ENCODE data around the gene SUMO3. TPM values are rescaled to one million over a fixed set of nuclear protein-coding genes. Genes with fewer than 3 reads are reported as not detected.

SUMO3 gene
- polyA plus RNA-seq, 1 of the 3 experiments (the other 2 are of a cell fraction) = 125 TPM

- Histone ChIP-seq H3K36me3 (replicated peaks in 1 of 2; ENCODE audit: control insufficient read depth in 1 of 2, insufficient read depth in 2 of 2, low read length in 1 of 2) (peaks cover 30 to 46% of the 10 kb centered on the region in 2 experiments), H3K9ac (no peak overlapping the region), H3K79me2 (ENCODE audit: insufficient read depth) (peaks cover 42% of the 10 kb centered on the region), H3K4me2 (no peak overlapping the region), H3K27ac (ENCODE audit: low read depth in 2 of 2, low read length in 1 of 2) (peak overlapping the region in 1 of 2 experiments; percentile 81; a peak in 2 of 4 replicates), H3K9me2 (no peaks in the 10 kb centered on the region), H4K20me1 (ENCODE audit: insufficient read depth) (peaks cover 9% of the 10 kb centered on the region), H3K27me3 (ENCODE audit: insufficient read depth) (no peaks in the 10 kb centered on the region), H3K4me1 (ENCODE audit: control insufficient read depth in 1 of 2, insufficient read depth in 2 of 2, low read depth in 1 of 2, low read length in 1 of 2) (peaks cover 0 to 33% of the 10 kb centered on the region in 2 experiments; a peak in 2 of 4 replicates), H3K9me3 (no peaks in the 10 kb centered on the region), H2AFZ (ENCODE audit: low read depth) (no peak overlapping the region), H3F3A (replicated peaks; ENCODE audit: insufficient read depth) (peaks cover 11% of the 10 kb centered on the region), H3K4me3 (ENCODE audit: low read depth in 2 of 2, low read length in 1 of 2) (no peak overlapping the region)
- ChIA-PET POLR2A (interaction anchor here (2.6 kb wide), 1 partner anchor 11 kb away, joined by 14 read pairs; no protein-coding TSS in a partner anchor), CTCF (interaction anchor here (0.9 to 6.2 kb wide), 4 partner anchors 10 to 325 kb away, joined by 3 to 54 read pairs (median 6); no protein-coding TSS in a partner anchor)
- WGBS (ENCODE audit: low lambda C conversion rate) = 86% methylated on average over 6 of the region's 6 CpGs
- DNase-seq = peak; percentile 71
- TF ChIP-seq EZH2phosphoT487 (IDR thresholded peaks at IDR 0.05; ENCODE audit: borderline replicate concordance, low read depth) (no peak), RFX5 (IDR thresholded peaks at IDR 0.05; ENCODE audit: low read length) (no peak), CHD2 (IDR thresholded peaks at IDR 0.05; ENCODE audit: low read length, partially characterized antibody) (peak; percentile 39), EP300 (IDR thresholded peaks at IDR 0.05; ENCODE audit: borderline replicate concordance in 1 of 2, low read depth in 1 of 2, low read length in 1 of 2) (peak in 1 of 2 experiments; percentile 71; a peak in 2 of 4 replicates), IRF3 (IDR thresholded peaks at IDR 0.05; ENCODE audit: low read depth, low read length) (no peak), POLR2AphosphoS5 (IDR thresholded peaks at IDR 0.05; ENCODE audit: low read depth, low read length) (no peak), RCOR1 (IDR thresholded peaks at IDR 0.05; ENCODE audit: low read length) (peak; percentile 55)
These were observed 13.1 kb downstream of the SUMO3 start for GRCh38 chr21:44804762-44805161.

- H3K27me3 ChIP-seq (ENCODE audit: insufficient read depth) = no peaks in the 10 kb centered on the region
- no peak for DNase-seq
- CTCF ChIA-PET = interaction anchor here (0.9 to 6.2 kb wide), 5 partner anchors 11 to 325 kb away, joined by 3 to 54 read pairs (median 3); no protein-coding TSS in a partner anchor
- H3K4me2 ChIP-seq = no peak overlapping the region
- peaks cover 20% of the 10 kb centered on the region for H4K20me1 ChIP-seq (ENCODE audit: insufficient read depth)
- peak overlapping the region in 1 of 2 experiments; percentile 1; a peak in 2 of 4 replicates for H3K27ac ChIP-seq (ENCODE audit: low read depth in 2 of 2, low read length in 1 of 2)
- H3K9ac ChIP-seq = no peak overlapping the region
- no peaks in the 10 kb centered on the region for H3K9me2 ChIP-seq
- TF ChIP-seq RXRA (IDR thresholded peaks at IDR 0.05; ENCODE audit: borderline replicate concordance, low read depth) (no peak), FOXM1 (IDR thresholded peaks at IDR 0.05; ENCODE audit: low read depth) (no peak)
- no peak overlapping the region for H3K4me3 ChIP-seq (ENCODE audit: low read depth in 2 of 2, low read length in 1 of 2)
- H3K36me3 ChIP-seq (replicated peaks in 1 of 2; ENCODE audit: control insufficient read depth in 1 of 2, insufficient read depth in 2 of 2, low read length in 1 of 2) = peaks cover 29 to 45% of the 10 kb centered on the region in 2 experiments
- no peaks in the 10 kb centered on the region for H3K9me3 ChIP-seq
- 100% methylated on average over 3 of the region's 3 CpGs for WGBS (ENCODE audit: low lambda C conversion rate)
- H3F3A ChIP-seq (replicated peaks; ENCODE audit: insufficient read depth) = peaks cover 11% of the 10 kb centered on the region
- H3K79me2 ChIP-seq (ENCODE audit: insufficient read depth) = peaks cover 43% of the 10 kb centered on the region
- peaks cover 0 to 35% of the 10 kb centered on the region in 2 experiments; a peak in 2 of 4 replicates for H3K4me1 ChIP-seq (ENCODE audit: control insufficient read depth in 1 of 2, insufficient read depth in 2 of 2, low read depth in 1 of 2, low read length in 1 of 2)
- H2AFZ ChIP-seq (ENCODE audit: low read depth) = no peak overlapping the region
- POLR2A ChIA-PET = interaction anchor here (2.6 kb wide), 1 partner anchor 12 kb away, joined by 14 read pairs; no protein-coding TSS in a partner anchor
These were observed 14.2 kb downstream of the SUMO3 start for GRCh38 chr21:44803651-44804050.

Measured in SK-N-SH (cell line).